ENCODE results near the gene NFS1.

DNA sequence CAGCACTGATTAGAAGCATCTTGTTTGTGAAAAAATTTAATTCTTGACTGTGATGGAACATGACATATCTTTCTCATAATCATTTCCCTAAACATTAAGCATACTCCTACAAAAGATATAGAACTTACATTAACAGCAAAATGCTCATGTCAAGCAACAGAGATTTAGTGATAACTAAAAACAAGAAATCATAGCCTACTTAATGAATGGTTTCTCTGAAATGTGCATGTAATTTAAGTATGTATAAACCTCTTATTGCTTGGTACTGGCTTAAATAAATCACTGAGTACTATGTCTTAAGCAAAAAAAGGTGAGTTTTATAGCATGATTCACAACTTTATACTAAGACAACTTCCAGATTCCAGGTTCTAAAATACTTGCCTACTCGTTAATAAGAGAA lies 9.3 kb upstream of the NFS1 start:
- TF ChIP-seq, protein P1, sequence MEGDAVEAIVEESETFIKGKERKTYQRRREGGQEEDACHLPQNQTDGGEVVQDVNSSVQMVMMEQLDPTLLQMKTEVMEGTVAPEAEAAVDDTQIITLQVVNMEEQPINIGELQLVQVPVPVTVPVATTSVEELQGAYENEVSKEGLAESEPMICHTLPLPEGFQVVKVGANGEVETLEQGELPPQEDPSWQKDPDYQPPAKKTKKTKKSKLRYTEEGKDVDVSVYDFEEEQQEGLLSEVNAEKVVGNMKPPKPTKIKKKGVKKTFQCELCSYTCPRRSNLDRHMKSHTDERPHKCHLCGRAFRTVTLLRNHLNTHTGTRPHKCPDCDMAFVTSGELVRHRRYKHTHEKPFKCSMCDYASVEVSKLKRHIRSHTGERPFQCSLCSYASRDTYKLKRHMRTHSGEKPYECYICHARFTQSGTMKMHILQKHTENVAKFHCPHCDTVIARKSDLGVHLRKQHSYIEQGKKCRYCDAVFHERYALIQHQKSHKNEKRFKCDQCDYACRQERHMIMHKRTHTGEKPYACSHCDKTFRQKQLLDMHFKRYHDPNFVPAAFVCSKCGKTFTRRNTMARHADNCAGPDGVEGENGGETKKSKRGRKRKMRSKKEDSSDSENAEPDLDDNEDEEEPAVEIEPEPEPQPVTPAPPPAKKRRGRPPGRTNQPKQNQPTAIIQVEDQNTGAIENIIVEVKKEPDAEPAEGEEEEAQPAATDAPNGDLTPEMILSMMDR (IDR thresholded peaks at IDR 0.05), result no peak
- no peak for TF ChIP-seq POLR2A (IDR thresholded peaks at IDR 0.05)
